Measurements from ENCODE around the gene YRDC.
A peak's percentile ranks its signal among the peaks of the same experiment; 100 is the strongest.

YRDC gene

DNA sequence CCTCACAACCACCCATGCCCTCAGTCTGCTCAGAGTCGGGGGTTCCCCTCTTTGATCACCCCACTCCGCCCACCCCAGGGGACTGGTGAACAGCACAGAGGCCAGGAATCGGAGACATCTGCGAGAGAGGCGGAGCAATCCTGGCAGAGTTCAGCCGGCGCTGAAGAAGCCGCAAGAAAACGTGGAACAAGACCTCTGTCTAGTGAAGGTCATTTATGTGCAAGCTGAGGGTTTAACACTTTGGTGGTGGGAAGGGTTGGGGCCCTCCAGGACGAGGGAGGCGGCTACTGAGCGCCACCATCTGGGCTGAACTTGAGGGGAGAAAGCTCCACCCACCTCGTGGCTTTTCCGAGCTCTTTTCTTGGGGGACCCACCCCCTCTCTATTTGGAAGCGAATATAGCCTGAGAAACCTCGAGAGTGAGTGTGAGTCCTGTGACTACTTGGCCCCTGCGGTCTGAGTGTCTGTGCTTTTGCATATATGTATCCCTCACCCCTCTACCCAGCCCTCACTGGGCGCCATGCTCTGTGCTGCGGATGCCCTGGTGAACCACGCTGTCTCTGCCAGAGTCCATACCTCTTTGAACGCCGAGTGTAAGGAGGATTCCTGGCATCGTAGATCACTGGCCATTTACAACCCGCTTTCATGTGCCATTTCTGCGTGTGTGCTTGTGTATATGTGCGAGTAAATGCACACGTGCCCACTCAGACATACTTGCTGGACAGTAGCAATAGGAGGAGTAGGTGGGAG lies 41.9 kb downstream of the YRDC start:
- DNase-seq = no peak

DNA sequence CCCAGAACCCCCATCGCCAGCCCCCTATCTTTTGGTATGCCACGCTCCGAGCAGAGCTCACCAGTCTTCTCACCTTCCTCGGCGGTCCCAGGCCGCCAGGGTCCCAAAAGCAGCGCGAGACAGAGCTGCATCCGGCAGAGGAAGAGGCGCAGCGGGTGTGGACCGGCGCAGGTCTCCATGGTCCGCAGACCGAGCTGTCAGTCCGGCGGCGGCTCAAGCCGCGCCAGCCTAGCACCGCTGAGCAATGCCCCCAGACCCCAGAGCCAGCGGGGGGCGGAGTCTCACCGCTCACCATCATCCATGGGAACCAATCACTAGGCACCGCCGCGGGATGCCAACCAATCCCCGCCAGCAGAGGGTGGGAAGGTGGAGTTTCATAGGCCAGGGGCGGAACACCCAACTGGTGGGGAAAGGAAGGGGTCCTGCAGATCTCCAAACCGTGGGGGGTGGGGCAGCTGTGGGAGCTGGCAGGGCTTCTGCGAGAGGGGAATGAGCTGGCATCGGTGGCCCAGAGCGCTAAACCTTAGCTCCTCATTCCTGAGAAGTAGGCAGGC lies 43.0 kb downstream of the YRDC start, which contains the start of gene EPHA10:
Gene EPHA10 (minus strand): TSS at position 233 of the 554 bp plus-strand sequence. CDS start 54 bp downstream, at position 179.
- DNase-seq = peak; percentile 64

DNA sequence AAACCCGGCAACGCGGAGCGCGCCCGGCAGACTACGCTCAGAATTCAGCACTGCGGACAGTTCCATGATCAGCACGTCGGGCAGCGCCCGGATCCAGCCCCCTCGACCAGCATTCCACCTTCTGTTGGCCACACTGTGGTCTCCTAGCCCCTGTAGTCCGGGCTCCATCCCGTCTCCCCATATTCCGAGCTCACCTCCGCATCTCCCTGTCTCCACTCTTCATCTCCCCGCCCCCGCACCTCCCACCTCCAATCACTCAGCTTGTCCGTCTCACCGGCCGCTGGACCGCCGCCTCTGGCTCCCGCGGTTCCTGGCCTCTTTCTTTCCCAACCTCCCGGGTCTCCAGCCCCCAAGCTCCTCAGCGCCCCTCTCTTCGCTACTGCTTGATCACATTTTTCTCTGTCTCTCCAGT lies 43.6 kb downstream of the YRDC start:
- DNase-seq = no peak

DNA sequence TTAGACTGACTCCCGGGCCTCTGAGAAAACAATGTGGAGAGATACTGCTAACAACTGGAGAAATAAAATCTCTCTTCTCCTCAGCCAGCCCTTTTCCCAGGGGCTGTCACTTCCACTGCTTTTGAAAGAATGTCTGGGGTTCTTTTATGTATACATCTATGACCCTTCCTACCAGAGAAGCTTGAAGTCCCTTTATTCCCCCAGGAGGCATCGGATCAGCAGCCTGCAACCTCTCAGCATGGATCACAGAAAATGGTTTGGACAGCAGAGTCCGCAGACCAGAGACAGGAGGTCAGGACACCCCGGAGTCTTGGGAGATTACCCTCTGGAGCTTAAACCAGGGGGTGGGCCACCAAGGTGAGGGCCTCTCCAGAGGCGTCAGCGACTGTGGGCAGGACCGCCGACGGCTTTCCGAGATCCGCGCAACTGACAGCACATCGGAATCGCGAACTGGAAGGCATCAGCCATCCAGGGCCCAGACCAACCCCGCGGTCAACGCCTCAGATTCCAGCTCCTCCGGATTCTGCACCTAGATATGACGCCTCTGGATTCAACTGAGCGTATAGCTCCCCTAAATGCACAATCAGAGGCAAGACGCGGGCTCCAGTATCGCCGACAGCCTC lies 44.1 kb downstream of the YRDC start:
- no peak for DNase-seq

DNA sequence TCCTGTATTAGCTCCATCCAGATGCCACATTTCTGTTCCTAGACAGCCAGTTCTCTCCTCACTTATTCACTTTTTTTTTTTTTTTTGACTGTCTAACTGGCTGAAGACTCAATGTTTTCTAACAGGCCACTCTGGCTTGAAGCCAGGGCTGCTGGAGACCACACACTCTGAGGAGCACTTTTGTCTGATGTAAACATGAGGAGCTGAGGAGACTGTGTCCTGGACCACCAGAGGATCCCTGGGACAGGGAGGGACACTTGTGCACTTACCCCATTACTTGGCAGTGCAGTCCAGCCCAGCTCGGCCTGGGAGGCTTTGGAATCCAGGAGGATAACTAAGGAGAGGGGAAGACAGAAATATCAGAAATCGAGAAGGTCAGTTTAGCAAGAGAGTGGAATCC lies 45.5 kb downstream of the YRDC start:
- no peak for DNase-seq

DNA sequence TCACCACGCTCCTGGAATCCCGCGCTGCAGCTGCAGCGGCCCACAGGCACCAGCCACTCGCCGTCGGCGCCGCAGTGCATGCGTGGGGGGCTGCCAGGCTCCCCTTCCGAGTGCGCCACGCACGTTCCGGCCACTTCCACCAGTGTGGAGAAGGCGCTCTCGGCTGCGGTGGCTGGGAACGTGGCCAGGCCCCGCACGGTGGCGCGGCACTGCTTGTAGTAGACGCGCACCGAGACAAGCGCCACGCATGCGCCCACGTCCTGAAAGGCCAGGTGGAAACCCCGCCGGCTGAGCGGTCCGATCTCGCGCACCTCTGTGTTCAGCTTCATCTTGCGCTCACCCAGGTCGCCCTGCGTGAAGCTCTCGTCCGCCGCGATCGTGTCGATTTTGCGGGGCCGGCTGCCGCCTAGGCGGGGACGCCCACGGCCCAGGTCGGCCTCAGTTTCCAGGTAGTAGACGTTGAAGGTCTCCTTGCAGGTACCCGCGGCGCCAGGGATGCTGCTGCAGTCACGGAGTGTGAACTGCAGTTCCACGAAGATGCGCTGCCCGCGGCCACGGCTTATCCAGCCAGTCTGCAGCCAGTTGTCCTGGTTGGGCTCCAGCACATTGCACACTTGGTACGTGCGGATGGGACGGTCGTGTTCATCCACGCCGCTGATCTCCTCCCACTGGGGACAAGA lies 46.5 kb downstream of the YRDC start:
- DNase-seq = no peak

DNA sequence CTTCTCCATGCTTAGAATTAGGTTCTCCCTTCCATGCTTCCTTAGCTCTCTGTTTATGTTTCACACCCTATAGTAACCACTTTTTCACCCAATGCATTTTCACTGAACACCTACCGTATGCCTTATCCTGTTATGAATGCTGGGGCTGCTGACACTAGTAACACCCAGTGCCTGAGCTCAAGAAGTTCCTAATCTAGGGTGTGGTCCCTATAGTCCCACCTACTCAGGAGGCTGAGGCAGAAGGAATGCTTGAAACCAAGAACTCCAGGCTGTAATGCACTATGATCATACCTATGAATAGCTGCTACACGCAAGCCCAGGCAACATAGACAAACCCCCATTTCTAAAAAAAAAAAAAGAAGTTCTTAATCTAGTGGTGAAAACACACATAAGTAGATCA lies 48.6 kb downstream of the YRDC start:
- no peak for DNase-seq

DNA sequence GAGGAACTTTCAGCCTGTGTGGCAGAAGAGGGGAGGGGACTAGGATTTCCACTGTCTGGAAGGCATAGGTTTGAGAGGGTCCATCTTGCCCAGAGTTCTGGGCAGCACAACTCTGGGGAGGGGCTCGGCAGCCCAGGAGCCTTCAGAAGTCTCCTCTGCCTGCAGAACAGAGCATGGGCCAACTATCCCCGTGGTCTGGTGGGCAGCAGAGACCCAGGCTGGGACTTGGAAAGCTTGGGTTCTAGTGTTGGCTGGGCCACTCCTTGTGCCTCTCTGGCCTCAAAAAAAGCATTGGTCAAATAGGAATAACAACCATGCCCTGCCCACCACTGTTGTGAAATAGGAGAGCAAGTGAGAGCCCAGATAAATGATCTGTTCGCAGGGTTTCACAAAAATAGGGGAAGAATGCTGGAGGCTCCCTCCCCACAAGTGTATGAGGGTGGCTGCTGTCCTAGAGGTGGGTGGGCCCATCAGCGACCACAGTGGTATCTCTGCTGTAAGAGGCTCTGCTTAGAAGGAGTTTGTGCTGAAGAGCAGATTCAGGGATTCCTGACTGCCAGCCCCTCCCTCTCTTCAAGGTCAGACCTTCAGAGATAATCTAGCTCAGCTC lies 52.0 kb downstream of the YRDC start:
- no peak for DNase-seq

DNA sequence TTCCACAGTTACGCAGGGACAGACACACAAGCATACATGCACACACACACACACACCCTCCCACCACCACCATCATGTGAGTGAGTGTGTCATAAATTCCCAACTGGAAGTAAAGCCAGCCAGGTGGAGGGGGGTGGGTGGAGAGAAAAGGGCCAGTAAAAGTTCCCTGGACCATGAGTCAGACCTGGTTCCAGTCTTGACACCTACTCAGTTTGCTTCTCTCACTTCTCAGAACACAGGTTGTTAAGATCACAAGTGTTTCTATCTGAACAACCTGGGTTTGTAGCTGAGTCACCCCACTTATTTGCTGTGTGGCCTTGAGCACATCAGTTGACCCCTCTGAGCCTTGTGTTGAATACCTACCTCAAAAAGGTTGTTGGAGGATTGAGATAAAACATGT lies 52.7 kb downstream of the YRDC start:
- no peak for DNase-seq

DNA sequence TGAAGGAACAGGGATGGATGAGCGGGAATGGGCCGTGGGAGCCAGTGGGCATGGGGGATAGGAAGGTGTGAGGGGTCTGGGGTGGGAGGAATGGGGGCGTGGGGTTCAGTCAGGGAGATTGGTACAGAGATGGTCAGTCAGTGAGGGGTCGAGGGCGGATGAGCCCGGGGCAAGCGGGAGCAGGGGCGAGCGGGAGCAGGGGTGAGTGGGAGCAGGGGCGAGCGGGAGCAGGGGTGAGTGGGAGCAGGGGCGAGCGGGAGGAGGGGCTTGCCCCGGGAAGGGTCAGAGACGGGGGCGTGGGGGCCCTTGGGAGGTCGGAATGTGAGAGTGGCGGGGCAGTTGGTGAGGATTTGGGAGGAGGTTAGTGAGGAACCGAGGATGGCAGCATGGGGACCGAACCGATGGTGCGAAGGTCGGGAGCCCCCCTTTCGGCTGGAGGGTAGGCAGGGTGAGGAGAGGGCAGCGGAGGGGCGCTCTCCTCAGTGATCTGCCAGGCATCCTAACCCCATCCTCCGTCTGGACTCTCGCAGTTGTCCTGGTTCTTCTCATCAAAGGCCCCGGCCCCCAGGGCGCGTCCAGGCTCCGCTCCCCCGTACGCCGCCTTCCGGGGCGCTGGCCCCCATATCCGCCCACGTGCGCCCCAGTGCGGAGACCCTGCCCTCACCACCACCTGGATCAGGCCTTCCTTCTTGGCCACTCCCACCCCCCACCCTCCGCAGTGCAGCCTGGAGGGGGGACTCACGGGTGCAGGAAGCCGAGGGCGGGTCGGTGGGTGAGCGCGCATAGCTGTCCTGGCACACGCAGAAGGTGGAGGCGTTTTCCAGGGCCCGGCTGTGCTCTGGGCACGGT lies 54.3 kb downstream of the YRDC start:
- no peak for DNase-seq

All from NCI-H2029 (cell line).